Hair follicle dermal papilla cell (primary cell): ENCODE measurements around the gene JMY. TPM values are rescaled to one million over a fixed set of nuclear protein-coding genes. Genes with fewer than 3 reads are reported as not detected.

Experiments
- small RNA-seq: library from RNA; depleted of rRNA; stranded (forward); fragments of <200 nt; gene quantifications from one replicate; pipeline ENCODE3, GENCODE V24; 2012
- total RNA-seq: library from RNA; depleted of rRNA; stranded (reverse); fragments of >200 nt; gene quantifications from 2 replicates; pipeline ENCODE4 v1.2.3, GENCODE V29; 2012

Gene JMY
- 19.6 and 23.5 TPM in 2 replicates for total RNA-seq

GRCh38 chr5:79235634-79236361 is at the start of gene JMY:
Gene JMY, plus strand, starts transcription at chr5:79236131. Its CDS starts 520 bp downstream, at chr5:79236651.

Small RNA genes lying within 50 kb of the gene (small RNA-seq; reads per million reads assigned to genes)
- not detected for gene AC016559.1
- gene RF00425, result not detected

Other genes with a start within 250 kb of the JMY start
- gene DMGDH, start 166.5 kb upstream of the JMY start, total RNA-seq, result 2.6 and 3.9 TPM in 2 replicates
- gene BHMT2, start 166.4 kb upstream of the JMY start, total RNA-seq, result 12.4 and 17.5 TPM in 2 replicates
- not detected in 2 replicates for gene BHMT, start 124.3 kb upstream of the JMY start, total RNA-seq